Adipose tissue (tissue), 3 donors: ENCODE data around the gene GALM. TPM values are rescaled to one million over a fixed set of nuclear protein-coding genes. Genes with fewer than 3 reads are reported as not detected.
"Not testable (repeated sequence)": the region's sequence is repeated elsewhere in the genome, so short reads cannot be mapped to it uniquely, and the experiment has no call there.

Source experiments
- H3K27ac ChIP-seq: one replicate; pipeline ENCODE4 v1.5.1; 2013; ENCODE audit warnings: low read depth, low read length
- WGBS, 3 donors: extraction: QIAGEN DNeasy Blood & Tissue Kit; methylation state at CpG; one replicate each; pipeline ENCODE4 v1.1.7; 2013; 5-methylcytosine and 5-hydroxymethylcytosine counted together
- polyA plus RNA-seq, 3 donors: library from polyadenylated mRNA; stranded (reverse); fragments of 200-250 nt; gene quantifications; one replicate each; pipeline ENCODE4 v1.2.3, GENCODE V29; 2013
- donor health status: healthy with polysubstance abuse.
- donor health status: Bipolar disorder and iron deficiency.
- donor health status: healthy.

The GALM gene
- polyA plus RNA-seq: 10 to 100 TPM in 1 of 3 donors, 1 to 10 TPM in 2; 6.7 to 11.0 (median 7.8) TPM

DNA sequence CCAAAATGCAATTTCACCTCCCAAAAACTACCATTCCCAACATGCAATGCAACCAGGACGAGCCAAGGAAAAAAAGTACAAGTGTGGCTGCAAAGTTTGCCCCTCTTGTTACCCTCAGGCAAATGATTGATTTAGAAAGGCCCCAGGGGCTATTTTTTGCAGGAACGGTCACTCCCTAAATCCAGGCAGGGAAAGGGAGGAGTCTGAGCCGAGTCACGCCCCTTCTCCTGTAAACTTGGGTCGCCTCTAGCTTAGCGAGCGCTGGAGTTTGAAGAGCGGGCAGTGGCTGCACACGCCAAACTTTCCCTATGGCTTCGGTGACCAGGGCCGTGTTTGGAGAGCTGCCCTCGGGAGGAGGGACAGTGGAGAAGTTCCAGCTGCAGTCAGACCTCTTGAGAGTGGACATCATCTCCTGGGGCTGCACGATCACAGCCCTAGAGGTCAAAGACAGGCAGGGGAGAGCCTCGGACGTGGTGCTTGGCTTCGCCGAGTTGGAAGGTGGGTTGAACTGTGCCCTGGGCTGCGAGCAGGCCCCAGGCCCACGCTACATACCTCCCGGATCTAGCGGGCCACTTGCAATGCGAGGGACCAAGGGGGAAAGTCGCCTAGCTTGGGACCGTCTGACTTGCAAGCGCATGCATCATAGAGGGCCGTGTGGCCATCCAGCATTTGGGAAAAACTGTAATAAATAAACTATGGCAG, at the start of gene GALM:
TSS of gene GALM (plus strand) at position 261 of the 702 bp plus-strand sequence. CDS start at position 309, 48 bp downstream.
- no peak within 1 kb of the TSS for H3K27ac ChIP-seq
- WGBS, 3 donors: 1 to 2% (median 2%) methylated on average over 26 of the region's 26 CpGs

- H3K27ac ChIP-seq: no peak overlapping the region
- 80 to 97% (median 89%) methylated on average over 3 of the region's 3 CpGs for WGBS, 3 donors
Observed at GRCh38 chr2:38617301-38617700, 48.6 kb upstream of the GALM start.

DNA sequence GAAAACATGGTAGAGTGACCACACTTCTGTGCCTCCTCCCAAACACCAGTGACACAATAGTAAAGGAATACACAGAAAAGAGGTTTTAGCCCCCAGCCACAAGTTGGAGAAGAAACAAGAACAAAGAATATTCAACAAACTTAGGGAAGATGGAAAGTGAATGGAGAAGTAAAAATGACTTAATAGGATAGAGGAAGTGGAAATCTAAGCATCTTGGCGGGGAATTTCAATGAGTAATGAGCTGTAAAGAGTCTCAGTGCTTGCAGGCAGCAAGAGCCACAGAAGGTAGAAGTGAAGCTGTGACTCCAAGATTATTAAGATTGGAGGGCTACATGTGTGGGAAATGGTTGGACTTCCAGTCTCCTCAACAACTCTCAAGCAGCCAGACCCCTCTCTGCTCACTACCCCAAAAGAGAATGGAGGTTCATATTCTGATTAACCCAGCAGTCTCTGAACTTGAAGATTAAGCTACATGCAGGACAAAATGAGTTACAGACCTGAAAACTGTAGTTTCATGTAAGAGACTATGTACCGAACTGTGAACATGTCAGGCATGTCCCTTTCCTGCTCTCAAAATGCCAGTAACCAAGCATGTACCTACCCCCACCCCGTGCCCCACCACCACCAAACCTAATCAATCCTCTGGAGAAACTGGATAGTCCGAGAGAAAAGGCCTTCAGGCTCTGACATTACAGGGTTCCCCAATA, 46.3 kb upstream of the GALM start:
- no peak overlapping the region for H3K27ac ChIP-seq
- 54 to 68% (median 67%) methylated on average over 4 of the region's 4 CpGs for WGBS, 3 donors

DNA sequence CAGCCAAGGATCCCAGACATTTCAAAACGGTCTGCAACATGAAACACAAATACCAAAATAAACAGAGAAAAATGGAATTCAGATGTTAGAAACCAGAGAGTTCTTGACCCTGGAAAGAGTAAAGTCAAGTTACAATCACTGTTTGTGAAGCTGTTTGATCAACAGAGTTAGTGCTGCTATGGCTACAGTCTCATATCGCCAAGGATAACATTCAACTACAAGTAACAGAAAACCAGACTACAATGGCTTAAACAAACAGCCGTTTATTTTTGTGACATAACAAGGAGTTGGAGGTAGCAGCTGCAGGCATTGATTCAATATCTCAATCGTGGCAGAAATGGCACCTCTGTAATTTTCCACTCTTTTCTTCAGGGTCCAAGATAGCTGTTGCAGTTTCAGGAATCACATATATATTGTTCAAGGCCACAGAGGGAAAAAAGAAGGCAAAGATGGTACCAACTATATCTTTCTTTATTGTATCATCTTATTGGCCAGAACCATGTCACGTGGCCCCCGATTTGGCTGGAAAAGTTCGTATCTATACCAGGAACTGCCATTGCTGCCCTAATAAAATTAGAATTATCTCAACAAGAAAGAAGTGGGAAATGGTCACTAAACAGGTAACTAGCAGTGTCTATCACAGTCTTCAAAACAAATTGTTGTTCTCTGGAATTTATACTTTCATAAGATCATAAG, 45.5 kb upstream of the GALM start:
- WGBS, 3 donors: 33 to 65% (median 57%) methylated on average over 7 of the region's 7 CpGs
- H3K27ac ChIP-seq: no peak overlapping the region

DNA sequence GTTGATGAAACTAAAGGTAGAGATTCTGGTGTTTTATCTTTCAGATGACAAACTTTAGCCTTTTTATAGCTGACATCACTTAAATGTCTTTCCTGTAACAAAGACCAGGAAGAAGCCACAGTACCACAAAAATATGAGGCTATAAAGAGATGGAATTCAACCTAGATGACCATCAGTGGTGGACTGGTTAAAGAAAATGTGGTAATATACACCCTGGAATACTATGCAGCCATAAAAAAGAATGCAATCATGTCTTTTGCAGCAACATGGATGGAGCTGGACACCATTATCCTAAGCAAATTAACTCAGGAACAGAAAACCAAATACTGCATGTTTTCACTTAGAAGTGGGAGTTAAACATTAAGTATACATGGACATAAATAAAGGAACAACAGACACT, 44.9 kb upstream of the GALM start:
- no peak overlapping the region for H3K27ac ChIP-seq

- no peak overlapping the region for H3K27ac ChIP-seq
- 56 to 86% (median 63%) methylated on average over 3 of the region's 3 CpGs for WGBS, 3 donors
Observed at GRCh38 chr2:38622210-38622609, 43.7 kb upstream of the GALM start.

DNA sequence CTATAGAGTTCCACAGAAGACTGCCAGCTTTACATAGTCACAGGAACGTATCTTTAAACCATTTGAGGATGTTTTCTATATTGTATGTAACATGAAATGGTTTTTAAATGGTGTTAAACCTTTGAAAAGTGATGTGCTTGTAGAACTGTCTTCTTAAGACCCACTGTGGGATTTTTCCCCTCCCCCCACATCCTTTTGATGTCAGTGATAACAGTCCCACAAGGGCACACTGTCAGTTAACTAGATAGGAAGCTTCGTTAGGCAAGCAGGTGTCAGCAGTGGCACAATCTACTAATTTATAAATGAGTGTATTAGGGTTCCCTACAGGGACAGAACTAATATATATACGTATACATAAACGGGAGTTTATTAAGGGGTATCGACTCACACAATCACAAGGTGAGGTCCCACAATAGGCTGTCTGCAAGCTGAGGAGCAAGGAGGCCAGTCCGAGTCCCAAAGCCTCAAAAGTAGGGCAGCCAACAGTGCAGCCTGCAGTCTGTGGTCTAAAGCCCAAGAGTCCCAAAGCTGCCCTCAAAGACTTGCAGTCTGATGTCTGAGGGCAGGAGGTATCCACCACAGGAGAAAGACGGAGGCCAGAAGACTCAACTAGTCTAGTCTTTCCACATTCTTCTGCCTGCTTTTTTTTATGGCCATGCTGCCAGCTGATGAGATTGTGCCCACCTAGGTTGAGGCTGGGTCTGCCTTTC, 39.4 kb upstream of the GALM start:
- H3K27ac ChIP-seq: no peak overlapping the region
- 71 to 77% (median 74%) methylated on average over 7 of the region's 7 CpGs for WGBS, 3 donors

- 28 to 87% (median 81%) methylated on average over 4 of the region's 4 CpGs for WGBS, 3 donors
- H3K27ac ChIP-seq: no peak overlapping the region
Observed at GRCh38 chr2:38627391-38627790, 38.5 kb upstream of the GALM start.

GRCh38 chr2:38629684-38630083, 36.2 kb upstream of the GALM start:
- 89 to 100% (median 100%) methylated on average over 1 of the region's 1 CpG for WGBS, 3 donors
- no peak overlapping the region for H3K27ac ChIP-seq

DNA sequence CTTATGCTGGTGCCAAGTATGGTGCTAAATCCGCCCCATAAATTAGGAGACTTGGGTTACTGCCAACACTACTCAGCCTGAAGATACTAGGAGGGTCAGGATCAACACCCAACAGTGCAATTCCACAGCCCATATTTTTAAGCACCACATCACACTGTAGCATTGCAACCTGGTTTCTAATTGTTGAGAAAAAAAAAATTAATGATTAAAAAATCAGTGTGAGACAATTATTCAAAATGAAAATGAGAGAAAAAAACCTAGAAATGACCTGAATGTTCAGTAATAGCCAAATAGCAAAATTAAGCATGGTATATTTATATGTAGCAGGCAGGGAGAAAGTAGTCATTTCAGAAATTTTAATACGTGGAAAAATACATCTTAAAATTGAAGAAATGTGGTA, 33.9 kb upstream of the GALM start:
- H3K27ac ChIP-seq: no peak overlapping the region
- WGBS, 3 donors: 73 to 86% (median 75%) methylated on average over 2 of the region's 2 CpGs

- H3K27ac ChIP-seq: no peak overlapping the region
Observed at GRCh38 chr2:38632980-38633379, 32.9 kb upstream of the GALM start.

GRCh38 chr2:38633895-38634294, 32.0 kb upstream of the GALM start:
- WGBS, 3 donors: 50 to 58% (median 56%) methylated on average over 2 of the region's 2 CpGs
- no peak overlapping the region for H3K27ac ChIP-seq

DNA sequence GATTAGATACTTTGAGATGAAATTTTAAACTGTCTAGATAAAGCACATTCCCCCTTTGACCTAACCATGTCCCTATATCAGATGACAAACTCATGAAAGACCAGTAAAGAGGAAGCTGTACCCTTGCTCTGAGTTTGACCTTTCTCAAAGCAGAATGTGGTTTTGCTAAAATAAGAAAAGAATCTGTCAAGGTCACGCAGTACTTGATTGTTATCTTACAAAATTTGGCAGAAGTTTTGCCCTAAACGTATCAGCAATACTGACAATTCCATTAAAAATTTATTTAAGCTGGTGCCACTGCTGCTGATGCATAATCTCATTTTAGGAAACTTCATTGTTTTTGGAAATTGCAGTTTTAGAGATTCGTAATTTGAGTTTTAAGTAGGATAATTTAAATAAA, 31.2 kb upstream of the GALM start:
- 30 to 35% (median 34%) methylated on average over 3 of the region's 3 CpGs for WGBS, 3 donors

DNA sequence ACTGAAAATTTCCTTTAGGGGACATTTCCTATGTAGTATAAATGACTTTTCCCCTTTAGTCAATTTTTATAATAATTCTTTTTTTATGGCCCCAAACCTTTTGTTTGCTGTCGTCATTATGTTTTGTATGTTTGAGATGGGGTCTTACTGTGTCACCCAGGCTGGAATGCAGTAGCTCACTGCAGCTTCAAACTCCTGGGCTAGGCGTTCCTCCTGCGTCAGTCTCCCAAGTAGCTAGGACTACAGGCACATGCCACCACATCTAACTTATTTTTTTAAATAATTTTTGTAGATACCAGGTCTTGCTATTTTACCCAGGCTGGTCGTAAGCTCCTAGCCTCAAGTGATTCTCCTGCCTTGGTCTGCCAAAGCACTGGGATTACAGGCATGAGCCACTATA, 30.8 kb upstream of the GALM start:
- H3K27ac ChIP-seq: no peak overlapping the region
- 85 to 91% (median 88%) methylated on average over 4 of the region's 4 CpGs for WGBS, 3 donors

More for the DNA sequence above, 31.2 kb upstream of the GALM start:
- H3K27ac ChIP-seq: no peak overlapping the region

DNA sequence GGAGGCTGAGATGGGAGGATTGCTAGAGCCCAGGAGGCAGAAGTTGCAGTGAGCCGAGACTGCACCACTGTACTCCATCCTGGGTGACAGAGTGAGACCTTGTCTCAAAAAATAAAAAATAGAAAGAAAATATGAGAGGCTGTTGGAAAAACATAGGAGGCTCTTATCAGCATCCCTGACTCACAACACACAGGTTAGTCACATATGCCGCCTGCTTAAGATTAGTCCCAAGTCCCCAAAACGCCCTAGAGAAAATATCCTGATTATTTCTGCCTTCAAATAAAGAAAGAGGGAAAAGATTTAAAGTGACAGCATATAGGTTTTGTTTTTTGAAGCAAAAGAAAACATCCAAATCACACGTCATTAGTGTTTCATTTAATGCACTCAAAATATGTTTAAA, 29.8 kb upstream of the GALM start:
- no peak overlapping the region for H3K27ac ChIP-seq
- WGBS, 3 donors: 79 to 90% (median 82%) methylated on average over 4 of the region's 4 CpGs

GRCh38 chr2:38642373-38643017, 23.4 kb upstream of the GALM start:
- WGBS, 3 donors: 79 to 87% (median 87%) methylated on average over 14 of the region's 14 CpGs
- not testable (repeated sequence) for H3K27ac ChIP-seq

- 95 to 97% (median 96%) methylated on average over 43 to 45 of the region's 45 CpGs for WGBS, 3 donors
- no peak overlapping the region for H3K27ac ChIP-seq
Observed at GRCh38 chr2:38643021-38643671, 22.8 kb upstream of the GALM start.
